ENCODE results near the gene SOCS7.

- TF ChIP-seq CTCF (optimal IDR thresholded peaks at IDR 0.05 in 1 of 3, IDR thresholded peaks at IDR 0.05 in 1 of 3, conservative IDR thresholded peaks at IDR 0.05 in 1 of 3; ENCODE audit: extremely low read depth in 1 of 3, insufficient read depth in 2 of 3, low read length in 3 of 3) (no peak), EZH2 (IDR thresholded peaks at IDR 0.05; ENCODE audit: low read length) (no peak)
These were observed 73.4 kb downstream of the SOCS7 start for GRCh38 chr17:38425031-38425430.

Data from keratinocyte (primary cell).